OCI-M2 (cell line): ENCODE data around the gene TMEM14A.

Source experiments
- DNase-seq: peaks from one replicate; lab custom pipeline; 2025; ENCODE audit not compliant: unreplicated experiment; lab: John Stamatoyannopoulos, UW

The TMEM14A gene, protein sequence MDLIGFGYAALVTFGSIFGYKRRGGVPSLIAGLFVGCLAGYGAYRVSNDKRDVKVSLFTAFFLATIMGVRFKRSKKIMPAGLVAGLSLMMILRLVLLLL

DNA sequence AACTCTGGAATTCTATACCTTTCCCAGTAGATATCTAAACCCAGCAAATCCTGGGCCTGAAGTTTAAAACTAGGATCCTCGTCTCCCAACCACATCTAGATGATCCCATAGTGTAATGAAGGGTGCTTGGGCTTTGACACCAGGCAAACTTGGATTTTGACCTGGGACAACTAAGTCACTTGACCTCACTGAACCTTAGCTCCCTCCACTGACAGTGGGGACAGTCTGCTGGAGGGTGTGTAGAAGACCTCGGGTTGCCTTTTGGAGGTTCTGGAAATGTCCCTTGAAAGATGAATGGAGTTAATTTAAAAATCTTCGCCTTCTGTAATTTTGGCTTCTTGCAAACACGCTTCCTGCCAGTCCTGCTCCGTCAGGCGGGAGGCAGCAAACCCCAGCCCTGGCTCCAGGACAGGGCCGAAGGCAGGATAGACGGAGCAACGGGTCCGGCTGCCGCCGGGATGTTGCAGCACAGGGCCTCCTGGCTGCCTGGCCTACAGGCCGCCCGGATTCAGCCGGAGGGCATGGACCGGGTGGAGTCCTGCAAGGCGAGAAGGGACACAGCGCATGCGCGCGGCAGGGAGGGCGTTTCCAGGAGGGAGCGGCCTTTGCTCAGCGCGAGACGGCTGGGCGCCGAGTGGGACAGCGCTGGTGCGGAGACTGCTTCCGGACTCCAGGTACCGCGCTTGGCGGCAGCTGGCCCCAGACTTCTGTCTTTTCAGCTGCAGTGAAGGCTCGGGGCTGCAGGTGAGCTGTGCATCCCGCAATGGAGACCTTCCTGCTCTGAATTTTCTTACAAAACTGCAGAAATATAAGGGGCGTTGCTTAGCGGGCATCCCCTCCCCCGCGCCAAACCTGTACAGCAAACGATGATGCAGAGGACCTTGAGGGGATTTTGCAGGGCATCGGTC, at the start of gene TMEM14A:
TMEM14A (plus strand) TSS at position 612 of the 908 bp plus-strand sequence. CDS start 5,990 bp downstream, outside the sequence.
- no peak for DNase-seq

DNA sequence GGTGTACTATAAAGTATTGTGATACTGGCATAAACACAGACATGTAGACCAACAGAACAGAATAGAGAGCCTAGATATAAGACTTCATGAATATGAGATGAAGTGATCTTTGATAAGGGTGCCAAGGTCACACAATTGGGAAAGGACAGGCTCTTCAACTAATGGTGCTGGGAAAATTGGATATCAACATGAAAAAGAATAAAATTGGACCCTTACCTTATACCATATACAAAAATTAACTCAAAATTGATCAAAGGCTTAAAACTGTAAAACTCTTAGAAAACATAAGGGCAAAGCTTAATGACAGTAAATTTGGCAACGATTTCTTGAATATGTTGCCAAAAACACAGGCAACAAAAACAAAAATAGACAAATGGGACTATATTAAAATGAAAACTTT, 49.3 kb upstream of the TMEM14A start:
- no peak for DNase-seq

DNA sequence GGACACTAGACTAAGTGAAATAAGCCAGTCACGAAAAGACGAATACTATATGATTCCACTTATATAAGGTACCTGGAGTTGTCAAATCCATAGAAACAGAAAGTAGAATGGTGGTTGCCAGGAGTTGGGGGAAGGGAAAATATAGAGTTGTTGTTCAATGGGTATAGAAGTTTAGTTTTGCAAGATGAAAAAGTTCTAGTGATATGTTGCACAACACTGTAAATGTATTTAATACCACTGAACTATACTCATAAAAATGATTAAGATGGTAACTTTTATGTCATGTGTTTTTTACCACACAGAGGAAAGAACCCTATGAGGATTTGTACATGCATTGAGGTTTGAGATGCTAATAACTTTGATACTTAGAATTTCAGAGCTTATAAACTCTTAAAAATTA, 48.1 kb upstream of the TMEM14A start:
- DNase-seq: no peak

DNA sequence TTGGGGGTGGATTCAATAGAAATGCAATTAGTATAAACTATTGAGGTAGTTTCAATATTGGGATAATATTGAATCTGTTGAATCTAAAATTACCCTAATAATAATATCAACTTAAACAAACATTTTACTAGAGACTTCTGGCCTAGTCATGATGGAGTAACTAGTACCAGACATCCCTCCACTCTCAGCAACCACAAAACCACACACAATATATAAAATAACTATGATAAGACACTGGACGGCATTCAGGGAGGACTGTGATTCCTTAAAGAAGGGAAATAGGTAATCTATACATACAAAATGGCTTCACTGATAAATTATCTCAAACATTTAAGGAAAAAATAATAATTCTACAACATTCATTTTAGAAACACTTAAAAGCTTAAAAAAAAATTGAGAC, 38.9 kb upstream of the TMEM14A start:
- DNase-seq: no peak

DNA sequence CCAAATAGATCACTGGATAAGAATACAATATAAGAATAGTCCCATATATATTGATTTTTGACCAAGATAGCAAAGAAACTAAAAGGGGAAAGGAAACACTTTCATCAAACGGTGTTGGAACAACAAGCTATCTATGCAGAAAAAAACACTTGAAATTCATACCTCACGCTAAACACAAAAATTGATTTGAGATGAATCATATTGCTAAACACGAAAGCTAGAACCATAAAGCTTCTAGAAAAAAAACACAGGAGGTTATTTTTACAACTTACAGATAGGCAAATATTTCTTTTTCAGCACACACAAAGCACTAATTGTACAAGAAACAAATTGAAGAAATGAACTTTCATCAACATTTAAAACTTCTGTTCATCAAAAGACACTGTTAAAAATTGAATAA, 36.7 kb upstream of the TMEM14A start:
- no peak for DNase-seq

DNA sequence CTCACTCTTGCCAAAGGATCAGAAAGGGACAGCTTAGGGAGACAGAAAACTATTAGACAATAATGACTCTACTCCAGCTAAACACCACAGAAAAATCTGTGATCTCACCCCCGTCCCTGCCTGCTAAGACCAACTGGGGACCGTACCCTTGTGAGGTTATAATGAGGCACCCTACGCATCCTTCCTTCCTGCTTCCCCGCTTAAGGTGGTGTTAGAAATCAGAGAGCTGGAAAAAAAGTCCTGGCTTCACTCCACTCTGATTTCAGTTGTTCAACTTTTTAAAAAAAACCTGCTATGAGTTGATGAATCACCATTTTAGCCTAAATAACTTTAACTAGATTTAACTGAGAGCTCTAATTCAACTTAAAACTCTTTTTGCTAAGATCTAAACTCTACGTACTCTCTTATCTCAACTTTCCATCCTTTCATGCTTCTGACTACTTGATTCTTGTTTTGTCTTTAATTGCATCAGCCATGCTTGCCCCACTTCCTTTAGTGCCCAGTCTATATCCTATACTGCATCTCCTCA, 35.8 kb upstream of the TMEM14A start:
- no peak for DNase-seq

DNA sequence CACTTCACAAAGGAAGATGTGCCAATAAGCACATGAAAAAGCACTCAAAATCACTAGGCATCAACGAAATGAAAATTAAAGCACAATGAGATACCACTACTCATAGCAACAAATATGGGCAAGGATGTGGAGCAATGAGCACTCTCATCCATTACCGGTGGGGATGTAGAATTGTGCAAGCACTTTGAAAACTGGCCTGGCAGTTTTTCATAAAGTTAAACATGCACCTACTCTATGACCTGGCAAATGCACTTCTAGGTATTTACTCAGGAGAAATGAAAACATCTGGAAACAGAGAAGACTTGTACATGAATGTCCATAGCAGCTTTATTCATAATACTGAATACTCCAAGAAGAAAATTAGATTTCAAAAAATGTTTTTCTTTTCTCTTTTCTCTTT, 34.1 kb upstream of the TMEM14A start:
- no peak for DNase-seq

DNA sequence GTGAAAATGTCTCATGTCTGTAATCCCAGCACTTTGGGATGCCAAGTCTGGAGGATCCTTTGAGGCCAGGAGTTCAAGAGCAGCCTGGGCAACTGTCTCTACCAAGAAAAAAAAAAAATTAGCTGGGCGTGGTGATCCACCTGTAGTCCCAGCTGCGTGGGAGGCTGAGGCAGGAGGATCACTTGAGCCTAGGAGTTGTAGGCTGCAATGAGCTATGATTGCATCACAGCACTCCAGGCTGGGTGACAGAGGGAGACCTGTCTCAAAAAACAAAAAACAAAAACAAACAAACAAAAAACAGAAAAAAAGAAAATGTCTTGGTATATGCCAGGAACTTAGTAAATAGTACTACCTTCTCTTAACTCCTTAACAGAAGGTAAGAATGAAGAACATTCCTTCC, 31.4 kb upstream of the TMEM14A start:
- no peak for DNase-seq

DNA sequence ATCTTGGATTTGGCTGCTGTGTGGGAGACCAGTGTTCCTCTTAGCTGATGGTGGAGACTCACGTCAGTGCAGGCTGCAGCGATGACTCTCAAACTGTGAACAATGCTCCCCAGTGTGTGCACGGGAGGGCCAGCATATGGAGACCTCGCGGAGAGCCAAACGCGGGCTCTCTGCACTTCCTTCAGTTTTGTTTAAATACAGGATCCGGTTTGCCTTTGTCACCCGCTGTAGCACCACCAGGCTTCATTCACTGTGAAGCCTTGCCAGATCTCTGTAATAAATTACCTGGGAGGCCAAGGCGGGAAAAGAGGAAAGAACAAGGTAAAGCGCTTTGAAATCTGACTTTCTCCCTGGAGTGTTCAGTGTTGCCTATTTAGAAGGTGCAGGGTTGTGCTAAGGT, 30.7 kb upstream of the TMEM14A start:
- DNase-seq: no peak

DNA sequence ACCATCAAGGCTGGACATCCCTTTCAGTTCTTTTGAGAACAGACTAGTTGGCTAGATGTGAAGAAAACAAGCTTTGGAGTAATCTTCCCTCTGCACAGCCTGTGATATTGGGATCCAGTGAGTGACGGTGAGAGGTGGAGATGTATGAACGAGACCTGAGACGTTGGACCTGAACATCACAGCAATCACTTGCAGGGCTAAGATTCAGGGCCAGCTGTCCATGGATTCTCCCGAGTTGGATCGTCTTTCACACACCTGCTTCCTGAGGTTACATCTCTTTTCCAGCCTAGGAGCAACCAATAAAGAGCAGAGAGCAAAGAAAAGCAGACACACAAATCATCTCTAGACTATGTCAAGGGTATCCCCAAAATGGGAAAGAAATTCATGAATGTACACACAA, 30.0 kb upstream of the TMEM14A start:
- no peak for DNase-seq

DNA sequence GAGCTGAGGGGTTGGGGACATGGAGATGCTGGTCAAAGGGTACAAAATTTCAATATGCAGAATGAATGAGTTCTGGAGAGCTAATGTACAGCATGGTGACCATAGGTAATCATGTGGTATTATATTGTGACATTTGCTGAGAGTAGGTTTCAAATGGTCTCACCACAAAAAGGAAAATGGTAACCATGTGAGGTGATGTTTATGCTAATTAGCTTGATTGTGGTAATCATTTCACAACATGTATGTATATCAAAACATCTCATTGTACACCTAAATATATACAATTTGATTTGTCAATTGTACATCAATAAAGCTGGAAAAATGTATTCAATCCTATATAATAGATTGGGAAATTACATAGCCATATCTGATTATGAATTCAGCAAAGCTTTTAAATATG, 29.5 kb upstream of the TMEM14A start:
- DNase-seq: no peak

DNA sequence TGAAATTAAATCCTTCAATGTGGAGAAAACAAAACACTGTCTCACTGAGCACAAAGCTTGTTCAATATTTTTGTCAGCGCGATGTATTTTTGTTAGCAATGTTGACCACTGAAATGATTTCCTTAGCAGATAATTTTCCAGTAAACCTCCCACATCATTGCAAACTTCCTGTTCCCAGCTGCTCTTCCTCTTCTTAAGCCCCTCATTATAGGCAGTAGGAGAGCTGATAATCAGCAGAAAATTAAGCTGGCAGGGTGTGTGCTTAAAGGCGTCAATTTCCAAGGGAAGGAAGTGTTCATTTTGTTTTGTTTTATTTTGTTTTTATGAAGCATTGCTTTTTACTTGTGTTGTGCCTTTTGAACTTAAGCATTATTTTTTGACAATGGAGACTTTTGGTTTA, 29.1 kb upstream of the TMEM14A start:
- peak; percentile 45 for DNase-seq

DNA sequence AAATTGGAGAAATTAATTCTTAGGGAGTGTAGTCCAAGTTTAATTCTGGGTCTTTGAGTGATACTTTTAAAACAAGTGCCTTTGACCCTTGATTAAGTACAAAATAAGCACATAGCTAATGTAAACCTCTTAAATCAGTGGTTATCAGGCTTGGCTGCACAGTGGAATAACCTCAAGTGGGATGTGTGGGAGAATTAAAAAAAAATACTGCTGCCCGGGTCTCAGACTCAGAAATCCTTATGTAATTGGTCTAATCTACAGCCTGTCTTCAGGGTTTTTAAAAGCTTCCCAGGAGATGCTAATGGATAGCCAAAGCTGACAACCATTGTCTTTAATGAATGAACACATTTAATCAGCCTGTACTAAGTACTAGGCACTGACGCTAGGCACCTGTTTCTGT, 28.5 kb upstream of the TMEM14A start:
- DNase-seq: no peak

DNA sequence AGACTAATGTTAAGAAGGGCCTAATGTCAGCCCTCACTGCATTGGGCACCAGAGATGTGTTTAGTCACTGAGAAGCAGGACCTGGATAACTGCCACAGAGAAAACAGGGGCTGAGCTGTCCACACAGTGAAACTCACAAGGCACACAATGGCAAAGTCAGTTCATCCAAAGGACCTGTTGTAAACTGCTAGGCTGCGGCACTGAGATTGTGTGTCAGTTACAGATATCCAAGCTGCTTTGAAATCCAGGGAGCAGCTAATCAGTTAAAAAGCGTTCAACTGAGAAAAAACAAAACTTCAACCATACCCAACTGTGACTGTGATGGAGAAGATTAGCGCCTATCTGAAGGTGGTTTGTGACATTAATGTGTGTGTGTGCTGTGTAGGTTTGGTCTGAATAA, 27.8 kb upstream of the TMEM14A start:
- peak; percentile 73 for DNase-seq

DNA sequence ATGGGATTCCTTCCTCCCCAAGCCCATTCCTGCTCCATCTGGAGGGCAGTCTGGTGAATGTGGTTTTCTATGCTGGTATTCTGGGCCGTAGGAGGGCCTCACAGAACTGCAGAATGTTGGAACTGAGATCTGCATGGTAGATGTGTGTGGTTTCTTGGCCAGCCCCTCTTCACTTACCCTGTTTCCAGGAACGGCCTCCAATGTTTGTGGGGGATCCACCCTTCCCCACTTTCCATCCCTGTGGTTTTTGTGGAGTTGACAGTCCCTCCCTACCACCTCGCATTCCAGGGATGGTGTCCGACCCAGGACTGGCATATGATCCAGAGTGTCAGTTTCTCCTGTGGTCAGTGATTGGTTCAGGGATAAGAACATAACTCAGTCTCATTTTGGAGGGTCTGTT, 26.7 kb upstream of the TMEM14A start:
- DNase-seq: no peak

DNA sequence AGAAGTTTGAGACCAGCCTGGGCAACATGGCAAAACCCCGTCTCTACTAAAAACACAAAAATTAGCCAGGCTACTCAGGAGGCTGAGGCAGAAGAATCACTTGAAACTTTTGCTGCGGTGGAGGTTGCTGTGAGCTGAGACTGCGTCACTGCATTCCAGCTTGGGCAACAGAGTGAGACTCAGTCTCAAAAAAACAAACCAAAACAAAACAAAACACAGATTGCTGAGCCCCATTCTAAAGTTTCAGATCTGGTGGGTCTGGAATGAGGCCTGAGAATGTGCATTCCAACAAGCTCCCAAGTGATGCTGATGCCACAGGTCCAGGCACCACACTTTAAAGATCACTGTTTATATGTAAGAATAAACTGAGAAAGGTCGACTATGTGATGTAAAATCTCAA, 24.9 kb upstream of the TMEM14A start:
- DNase-seq: no peak

DNA sequence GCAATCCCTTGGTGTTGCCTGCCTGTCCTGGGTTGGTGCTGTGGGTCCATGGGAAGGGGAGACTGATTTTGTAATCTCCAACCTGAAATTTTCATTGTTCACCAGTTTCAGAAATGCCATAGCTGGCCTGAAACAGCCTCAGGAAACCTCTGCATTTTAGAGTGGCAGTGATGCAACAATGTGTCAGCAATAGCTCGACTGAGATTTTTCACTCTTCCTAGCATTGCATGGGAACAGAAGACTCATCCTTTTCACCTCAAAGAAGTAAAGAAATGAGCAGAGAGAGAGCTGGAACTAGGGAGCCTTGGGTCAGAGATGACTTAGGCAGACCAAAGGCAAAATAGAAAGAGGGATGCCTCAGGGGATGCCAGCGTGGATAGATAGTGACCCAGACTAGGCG, 23.7 kb upstream of the TMEM14A start:
- no peak for DNase-seq

DNA sequence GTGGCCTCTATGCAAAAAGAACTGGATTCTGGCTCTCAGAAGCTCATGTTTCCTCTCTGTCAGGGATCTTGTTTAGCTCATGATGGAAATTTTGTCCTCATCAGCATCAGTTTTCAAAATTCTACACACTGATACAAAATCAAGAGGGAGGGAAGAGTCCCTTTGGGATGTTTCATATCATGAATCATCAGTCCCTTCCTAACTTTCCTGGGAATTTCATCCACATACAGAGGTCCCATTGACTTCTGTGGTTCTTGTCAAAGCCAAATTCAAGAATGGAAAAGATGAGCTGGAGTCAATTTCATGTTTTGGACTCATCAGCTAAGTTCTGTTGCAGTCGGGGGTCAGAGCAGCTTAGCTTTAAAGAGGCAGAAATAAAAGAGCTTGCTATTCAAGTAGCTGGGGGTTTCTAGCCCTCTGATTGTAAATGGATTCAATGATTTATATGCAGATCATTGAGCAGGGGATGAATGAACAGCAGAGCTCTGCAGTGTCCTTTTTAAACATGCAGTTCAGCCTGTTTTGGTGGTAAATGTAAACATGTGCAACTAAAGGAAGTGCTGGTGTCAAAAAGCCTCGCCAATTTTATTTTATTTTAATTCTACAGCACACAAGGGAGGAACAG, 21.3 kb upstream of the TMEM14A start:
- no peak for DNase-seq

DNA sequence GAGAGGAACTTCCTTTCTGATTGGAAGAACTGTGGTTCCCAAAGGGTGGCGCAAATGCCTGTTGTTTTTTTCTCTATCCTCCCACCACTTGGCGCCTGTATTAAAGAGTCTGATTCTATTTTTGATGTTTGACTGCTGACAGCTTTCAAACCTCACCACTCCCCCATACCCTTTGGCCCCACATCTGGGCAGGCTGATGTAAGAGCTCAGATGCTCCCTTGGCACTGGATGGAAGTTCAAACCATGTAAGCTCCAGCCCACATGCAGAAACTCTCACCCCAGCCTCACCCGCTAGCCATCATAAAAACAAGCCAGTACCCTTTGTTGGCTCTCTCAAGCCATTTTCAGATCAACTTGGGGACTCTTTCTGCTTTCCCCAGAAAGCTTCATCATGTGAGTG, 20.0 kb upstream of the TMEM14A start:
- DNase-seq: no peak

DNA sequence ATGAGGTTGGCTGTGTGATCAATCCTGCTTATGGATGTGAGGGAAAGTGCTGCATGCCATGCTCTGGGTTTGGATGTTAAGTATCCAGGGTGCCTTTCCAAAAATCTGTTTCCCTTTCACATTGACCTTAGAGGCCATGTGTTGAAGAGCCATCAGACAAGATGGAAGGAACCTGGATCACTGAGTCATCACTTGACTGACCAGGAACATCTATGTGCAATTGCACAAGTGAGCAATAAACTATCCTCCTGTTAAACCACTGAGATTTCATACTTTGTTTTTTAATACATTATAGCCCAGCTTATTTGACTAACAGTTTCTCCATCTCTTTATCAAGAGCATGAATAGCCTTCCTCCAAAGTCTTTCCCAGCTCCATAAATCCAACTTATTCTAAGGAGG, 17.8 kb upstream of the TMEM14A start:
- no peak for DNase-seq

DNA sequence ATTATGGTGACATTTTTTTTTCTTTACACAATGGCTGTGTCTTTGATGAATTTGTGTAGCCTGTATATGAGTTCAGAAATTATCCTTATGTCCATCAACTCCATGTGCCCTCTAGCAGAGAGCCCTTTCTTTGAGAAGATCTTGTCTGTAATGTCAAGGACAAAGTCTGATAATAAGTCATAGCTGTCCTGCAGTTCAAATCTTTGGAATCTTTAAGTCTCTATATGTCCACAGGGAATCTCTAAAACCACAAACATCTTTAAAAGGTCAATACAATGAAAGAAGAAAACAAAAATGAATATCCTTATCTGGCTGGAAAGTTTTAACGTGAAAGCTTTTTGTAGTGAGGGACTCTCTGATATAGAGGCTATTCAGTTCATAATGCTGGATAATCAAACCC, 16.9 kb upstream of the TMEM14A start:
- no peak for DNase-seq

DNA sequence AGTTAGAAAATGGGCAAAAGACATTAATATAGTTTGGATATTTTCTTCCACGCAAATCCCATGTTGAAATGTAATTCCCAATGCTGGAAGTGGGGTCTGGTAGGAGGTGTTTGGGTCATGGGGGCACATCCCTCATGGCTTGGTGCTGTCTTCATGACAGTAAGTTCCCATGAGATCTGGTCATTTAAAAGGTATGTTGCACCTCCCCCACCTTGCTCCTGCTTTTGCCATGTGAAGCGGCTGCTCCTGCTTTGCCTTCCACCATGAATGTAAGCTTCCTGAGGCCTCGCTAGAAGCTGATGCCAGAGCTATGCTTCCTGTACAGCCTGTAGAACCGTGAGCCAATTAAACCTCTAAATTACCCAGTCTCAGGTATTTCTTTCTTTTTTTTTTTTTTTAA, 16.3 kb upstream of the TMEM14A start:
- DNase-seq: no peak
